K562 (cell line): Measurements from ENCODE around the gene SELL. TPM values are rescaled to one million over a fixed set of nuclear protein-coding genes. Genes with fewer than 3 reads are reported as not detected.

Experiments
- ATAC-seq: fragments of 200-7000 bp; cut with Tn5 transposase; 3 replicates; pipeline ENCODE4 v1.9.1; 2020; ENCODE audit warnings: moderate library complexity
- BruUV-seq: library from RNA; stranded (reverse); fragments of 400-500 nt; replicated peaks from 2 replicates; lab custom pipeline; 2021; lab: Mats Ljungman, UMichigan
- CTCF ChIA-PET: fragments of 300-600 bp; formaldehyde crosslinking; extraction: SDS; loops from one replicate; lab custom pipeline; 2021; ENCODE audit warnings: low intra/inter-chr PET ratio; lab: Yijun Ruan, JAX
- POLR2A ChIA-PET: fragments of 300-600, 350-650 bp; sonication (Branson Sonifier 250); formaldehyde crosslinking; extraction: SDS; loops from one replicate; lab custom pipeline; 2021; ENCODE audit warnings: antibody characterized with exemption, inconsistent platforms; lab: Yijun Ruan, JAX
- DNase-seq, 4 experiments: peaks; one replicate each; pipeline versions ENCODE4 v3.0.0 to v3.0.0-alpha.2; 2011 to 2018; ENCODE audit warnings: low spot score in 3 of 4, mixed read lengths in 3 of 4; ENCODE audit errors: extremely low read depth in 1 of 4
- FAIRE-seq: peaks from 2 replicates; lab custom pipeline; 2011; peaks lifted over from hg19 to GRCh38; lab: Jason Lieb, UNC
- H2AFZ ChIP-seq: 2 replicates; pipeline ENCODE4 v1.6.0; 2011; ENCODE audit warnings: low read depth, low read length, control low read depth, inconsistent platforms
- H3K27ac ChIP-seq: fragments of 200-600 bp; 3 replicates; pipeline ENCODE4 v1.8.0; 2011; ENCODE audit warnings: low read depth, mild to moderate bottlenecking, control low read depth, inconsistent platforms, low read length, moderate library complexity, mixed read lengths; ENCODE audit errors: extremely low read depth
- H3K27me3 ChIP-seq, 2 experiments: fragments of 300-600 bp in 1 of 2; 2 replicates in 1 of 2; 3 replicates in 1 of 2; pipeline versions ENCODE4 v1.6.0 to v1.8.0; 2011; ENCODE audit warnings: inconsistent platforms in 2 of 2, low read length in 2 of 2, mild to moderate bottlenecking in 1 of 2, mixed read lengths in 1 of 2, moderate library complexity in 1 of 2; ENCODE audit not compliant: control insufficient read depth in 2 of 2, insufficient read depth in 2 of 2
- H3K36me3 ChIP-seq: fragments of 300-600 bp; 3 replicates; pipeline ENCODE4 v1.8.0; 2011; ENCODE audit warnings: mild to moderate bottlenecking, low read length, inconsistent platforms; ENCODE audit not compliant: control insufficient read depth, insufficient read depth
- H3K4me1 ChIP-seq, 2 experiments: fragments of 200-600 bp in 1 of 2; replicated peaks in 1 of 2; 2 replicates in 1 of 2; 3 replicates in 1 of 2; pipeline versions ENCODE4 v1.5.1 to v1.8.0; 2011; ENCODE audit warnings: inconsistent platforms in 2 of 2, low read length in 2 of 2, mild to moderate bottlenecking in 1 of 2, mixed read lengths in 1 of 2, moderate library complexity in 1 of 2; ENCODE audit not compliant: control insufficient read depth in 2 of 2, insufficient read depth in 2 of 2
- H3K4me2 ChIP-seq: 2 replicates; pipeline ENCODE4 v1.6.1; 2011; ENCODE audit warnings: low read length, control low read depth, inconsistent platforms, mixed read lengths; ENCODE audit not compliant: insufficient read depth
- H3K4me3 ChIP-seq: fragments of 200-600 bp; sonication (generic), shearing (Covaris generic); 2 replicates; pipeline ENCODE4 v1.5.1; 2016; ENCODE audit warnings: control low read depth, inconsistent platforms
- H3K79me2 ChIP-seq: fragments of 200-600 bp; 3 replicates; pipeline ENCODE4 v1.8.0; 2011; ENCODE audit warnings: low read length, inconsistent platforms; ENCODE audit not compliant: control insufficient read depth, insufficient read depth
- H3K9ac ChIP-seq, 2 experiments: 2 replicates each; pipeline versions ENCODE4 v1.6.0 to v1.6.1; 2011; ENCODE audit warnings: low read depth in 2 of 2, low read length in 2 of 2, control low read depth in 1 of 2, inconsistent platforms in 1 of 2, mild to moderate bottlenecking in 1 of 2, mixed read lengths in 1 of 2; ENCODE audit not compliant: insufficient read depth in 1 of 2
- H3K9me1 ChIP-seq: one replicate; pipeline ENCODE4 v1.6.0; 2011; ENCODE audit warnings: inconsistent platforms, mild to moderate bottlenecking, low read length, moderate library complexity; ENCODE audit not compliant: control insufficient read depth, insufficient read depth
- H3K9me3 ChIP-seq: replicated peaks from 2 replicates; pipeline ENCODE4 v1.5.1; 2011; ENCODE audit warnings: low read depth, low read length, inconsistent platforms; ENCODE audit not compliant: control insufficient read depth, insufficient read depth
- H4K20me1 ChIP-seq: replicated peaks from 2 replicates; pipeline ENCODE4 v1.6.1; 2011; ENCODE audit warnings: low read length, inconsistent platforms, mixed read lengths; ENCODE audit not compliant: control insufficient read depth, insufficient read depth
- RFX1 ChIP-seq: fragments of 450-650 bp; IDR thresholded peaks from 2 replicates; pipeline ENCODE4 v1.6.1; 2016; ENCODE audit warnings: mild to moderate bottlenecking, moderate library complexity
- THAP7 ChIP-seq: fragments of 250-450 bp; sonication (Bioruptor Pico); IDR thresholded peaks from 2 replicates; pipeline ENCODE4 v1.5.0; 2021
- ZNF263 ChIP-seq: sonication (generic); formaldehyde crosslinking; IDR thresholded peaks from 2 replicates; pipeline ENCODE4 v1.8.0; 2022; ENCODE audit warnings: mild to moderate bottlenecking, missing genetic modification reagents, borderline replicate concordance
- ZNF75A ChIP-seq: fragments of 450-650 bp; formaldehyde crosslinking; IDR thresholded peaks from 2 replicates; pipeline ENCODE4 v1.4.0; 2020; ENCODE audit warnings: mild to moderate bottlenecking
- WGBS: fragments of 100-300 bp; shearing (Covaris generic); methylation state at CpG from one replicate; pipeline ENCODE4 v1.1.6; 2016; ENCODE audit warnings: low coverage, mixed read lengths; ENCODE audit not compliant: insufficient coverage; ENCODE audit errors: missing lambda C conversion rate; 5-methylcytosine and 5-hydroxymethylcytosine counted together
- in situ Hi-C: fragments of 300-500 bp; cut with MboI; formaldehyde crosslinking; loops from 4 replicates; pipeline ENCODE4 v1.15.0; 2018; ENCODE audit warnings: inconsistent platforms, mixed read lengths
- intact Hi-C: fragments of 100-400 bp; cut with micrococcal nuclease; formaldehyde crosslinking; loops from 2 replicates; pipeline ENCODE4 v1.14.2; 2022
- polyA plus RNA-seq, 8 experiments: library from polyadenylated mRNA; depleted of rRNA in 4 of 8; stranded (reverse) in 5 of 8; unstranded in 3 of 8; fragments of >200 nt; fragmentation: Nextera tagmentation in 2 of 8; fragmentation: Illumina TruSeq in 1 of 8; extraction: Ambion mirVana in 2 of 8; extraction: Trizol in 1 of 8; gene quantifications; 2 replicates each; pipeline versions ENCODE4 v1.2.1 to v1.2.3, GENCODE V29; 2011 to 2014; ENCODE audit warnings: inconsistent platforms in 1 of 8, missing spikeins in 1 of 8
- total RNA-seq, 7 experiments: library from RNA; depleted of rRNA in 6 of 7; stranded (reverse); fragments of >200 nt in 6 of 7; fragmentation: Illumina TruSeq in 2 of 7; extraction: Trizol in 2 of 7; gene quantifications; 2 replicates each; pipeline versions ENCODE4 v1.2.1 to v1.2.3, GENCODE V29; 2011 to 2021; ENCODE audit warnings: low replicate concordance in 1 of 7
- TF ChIP-seq, protein P1 (sequence below): fragments of 450-650 bp; IDR thresholded peaks from 2 replicates; pipeline ENCODE4 v1.6.1; 2018; ENCODE audit warnings: mild to moderate bottlenecking, low read depth; ENCODE audit not compliant: partially characterized antibody
- TF ChIP-seq, protein P2 (sequence below): fragments of 200-800 bp; sonication (Bioruptor generic); IDR thresholded peaks from 2 replicates; pipeline ENCODE4 v1.6.1; 2017; ENCODE audit warnings: missing genetic modification characterization, missing compliant biosample characterization

The SELL gene
- total and polyA plus RNA-seq, 9 of the 15 experiments (the other 6 are each of a cell fraction or from before 2014, with no cell fraction given), result 0.51 TPM; not detected in 8

DNA sequence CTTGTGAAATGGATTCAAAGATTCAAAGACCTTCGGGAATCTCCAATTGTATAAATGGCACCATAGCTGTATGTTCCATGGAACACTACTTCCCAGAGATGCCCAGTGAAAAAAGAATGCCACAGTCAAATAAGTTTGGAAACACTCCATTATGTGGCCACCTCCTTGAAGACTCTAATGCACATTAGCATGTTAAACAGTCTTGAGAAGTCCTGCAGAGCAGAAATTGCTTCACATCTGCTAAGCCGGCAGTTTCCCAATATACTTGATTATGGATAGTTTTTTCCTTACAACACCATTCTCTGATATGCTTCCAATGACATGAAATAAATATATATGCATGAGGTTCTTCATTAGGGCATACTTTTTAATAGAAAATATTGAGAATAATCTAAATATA lies 35.1 kb upstream of the SELL start:
- no peak overlapping the region for H3K4me2 ChIP-seq
- no peaks in the 10 kb centered on the region for H4K20me1 ChIP-seq
- no peaks in the 10 kb centered on the region for H3K9me3 ChIP-seq
- in situ Hi-C loops (no loop called here), intact Hi-C loops (no loop called here)
- no peak overlapping the region for H3K9ac ChIP-seq
- BruUV-seq, result no TSS peak
- WGBS, result 3% methylated on average over 2 of the region's 2 CpGs
- H3K9me1 ChIP-seq, result no peaks in the 10 kb centered on the region
- no peaks in the 10 kb centered on the region for H3K79me2 ChIP-seq
- H3K4me1 ChIP-seq, result no peaks in the 10 kb centered on the region
- no peak for DNase-seq
- ChIA-PET POLR2A (no interaction called here), CTCF (no interaction called here)
- H3K27ac ChIP-seq, result no peak overlapping the region
- no peaks in the 10 kb centered on the region for H3K27me3 ChIP-seq
- no peak for ATAC-seq
- no peak for FAIRE-seq
- H2AFZ ChIP-seq, result no peak overlapping the region
- no peaks in the 10 kb centered on the region for H3K36me3 ChIP-seq
- TF ChIP-seq ZNF75A (CRISPR knock-in tag) (no peak), ZNF263 (CRISPR knock-in tag) (no peak), RFX1 (no peak), THAP7 (CRISPR knock-in tag) (no peak)
- TF ChIP-seq, protein P1, sequence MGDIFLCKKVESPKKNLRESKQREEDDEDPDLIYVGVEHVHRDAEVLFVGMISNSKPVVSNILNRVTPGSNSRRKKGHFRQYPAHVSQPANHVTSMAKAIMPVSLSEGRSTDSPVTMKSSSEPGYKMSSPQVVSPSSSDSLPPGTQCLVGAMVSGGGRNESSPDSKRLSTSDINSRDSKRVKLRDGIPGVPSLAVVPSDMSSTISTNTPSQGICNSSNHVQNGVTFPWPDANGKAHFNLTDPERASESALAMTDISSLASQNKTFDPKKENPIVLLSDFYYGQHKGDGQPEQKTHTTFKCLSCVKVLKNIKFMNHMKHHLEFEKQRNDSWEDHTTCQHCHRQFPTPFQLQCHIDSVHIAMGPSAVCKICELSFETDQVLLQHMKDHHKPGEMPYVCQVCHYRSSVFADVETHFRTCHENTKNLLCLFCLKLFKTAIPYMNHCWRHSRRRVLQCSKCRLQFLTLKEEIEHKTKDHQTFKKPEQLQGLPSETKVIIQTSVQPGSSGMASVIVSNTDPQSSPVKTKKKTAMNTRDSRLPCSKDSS, result no peak
- TF ChIP-seq, protein P2, sequence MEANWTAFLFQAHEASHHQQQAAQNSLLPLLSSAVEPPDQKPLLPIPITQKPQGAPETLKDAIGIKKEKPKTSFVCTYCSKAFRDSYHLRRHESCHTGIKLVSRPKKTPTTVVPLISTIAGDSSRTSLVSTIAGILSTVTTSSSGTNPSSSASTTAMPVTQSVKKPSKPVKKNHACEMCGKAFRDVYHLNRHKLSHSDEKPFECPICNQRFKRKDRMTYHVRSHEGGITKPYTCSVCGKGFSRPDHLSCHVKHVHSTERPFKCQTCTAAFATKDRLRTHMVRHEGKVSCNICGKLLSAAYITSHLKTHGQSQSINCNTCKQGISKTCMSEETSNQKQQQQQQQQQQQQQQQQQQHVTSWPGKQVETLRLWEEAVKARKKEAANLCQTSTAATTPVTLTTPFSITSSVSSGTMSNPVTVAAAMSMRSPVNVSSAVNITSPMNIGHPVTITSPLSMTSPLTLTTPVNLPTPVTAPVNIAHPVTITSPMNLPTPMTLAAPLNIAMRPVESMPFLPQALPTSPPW (CRISPR knock-in tag), result no peak
- no peak overlapping the region for H3K4me3 ChIP-seq
